Cardiac muscle cell (in vitro differentiated cells and primary cell): ENCODE data around the gene RAD9B. TPM values are rescaled to one million over a fixed set of nuclear protein-coding genes. Genes with fewer than 3 reads are reported as not detected.
A peak's percentile ranks its signal among the peaks of the same experiment; 100 is the strongest.

Source experiments
- DNase-seq, 2 donors: peaks; one replicate each; pipeline versions ENCODE4 v3.0.0 to v3.0.0-alpha.2; 2010 to 2017; ENCODE audit warnings: low read depth in 1 of 2, low spot score in 1 of 2
- H3K27ac ChIP-seq: fragments of 200-600 bp; sonication (generic); 2 replicates; pipeline ENCODE4 v1.5.1; 2016
- H3K27me3 ChIP-seq: fragments of 200-600 bp; sonication (generic); 2 replicates; pipeline ENCODE4 v1.6.0; 2016; ENCODE audit warnings: control low read depth
- H3K36me3 ChIP-seq: fragments of 200-600 bp; sonication (generic); 2 replicates; pipeline ENCODE4 v1.5.1; 2016; ENCODE audit warnings: control low read depth
- H3K4me1 ChIP-seq: fragments of 200-600 bp; sonication (generic); 2 replicates; pipeline ENCODE4 v1.8.1; 2017; ENCODE audit warnings: low read depth, mild to moderate bottlenecking, mixed run types
- H3K4me3 ChIP-seq: fragments of 200-600 bp; sonication (generic); 2 replicates; pipeline ENCODE4 v1.5.1; 2016; ENCODE audit warnings: mild to moderate bottlenecking
- H3K9me3 ChIP-seq: fragments of 200-600 bp; sonication (generic); 2 replicates; pipeline ENCODE4 v1.5.1; 2017; ENCODE audit warnings: low read depth, mild to moderate bottlenecking, control low read depth
- CTCF ChIP-seq: IDR thresholded peaks from 2 replicates; pipeline ENCODE4 v1.5.1; 2012; ENCODE audit warnings: low read depth, mild to moderate bottlenecking, low read length
- polyA plus RNA-seq: library from polyadenylated mRNA; unstranded; fragments of >200 nt; fragmentation: Nextera tagmentation; extraction: Ambion mirVana; gene quantifications from 2 replicates; pipeline ENCODE4 v1.2.1, GENCODE V29; 2016
- total RNA-seq: library from RNA; depleted of rRNA; stranded (reverse); fragments of >200 nt; gene quantifications from 2 replicates; pipeline ENCODE4 v1.2.3, GENCODE V29; 2016

RAD9B gene
- total and polyA plus RNA-seq, 2 experiments from 2014 or later: 1.1 to 2.3 TPM

- Histone ChIP-seq H3K36me3 (peaks cover 2% of the 10 kb centered on the region), H3K9me3 (no peaks in the 10 kb centered on the region), H3K27ac (peak overlapping the region; percentile 90), H3K4me1 (peaks cover 9% of the 10 kb centered on the region), H3K27me3 (no peaks in the 10 kb centered on the region), H3K4me3 (peak overlapping the region; percentile 82)
- no peak for TF ChIP-seq CTCF
- peak; percentile 42 to 46 for DNase-seq
Measured at GRCh38 chr12:110501399-110501751, 756 bp upstream of the RAD9B start.

GRCh38 chr12:110503432-110503831 is 1.3 kb downstream of the RAD9B start:
- Histone ChIP-seq H3K36me3 (no peaks in the 10 kb centered on the region), H3K27me3 (no peaks in the 10 kb centered on the region), H3K4me1 (peaks cover 17% of the 10 kb centered on the region), H3K27ac (no peak overlapping the region), H3K4me3 (no peak overlapping the region), H3K9me3 (no peaks in the 10 kb centered on the region)
- no peak for TF ChIP-seq CTCF
- no peak for DNase-seq

GRCh38 chr12:110505332-110505731 is 3.2 kb downstream of the RAD9B start:
- no peak for TF ChIP-seq CTCF
- H3K27ac ChIP-seq: no peak overlapping the region
- no peaks in the 10 kb centered on the region for H3K9me3 ChIP-seq
- no peaks in the 10 kb centered on the region for H3K27me3 ChIP-seq
- peaks cover 16% of the 10 kb centered on the region for H3K4me1 ChIP-seq
- H3K36me3 ChIP-seq: no peaks in the 10 kb centered on the region
- H3K4me3 ChIP-seq: no peak overlapping the region
- DNase-seq: no peak

GRCh38 chr12:110508071-110508586 is 6.0 kb downstream of the RAD9B start:
- Histone ChIP-seq H3K4me3 (no peak overlapping the region), H3K27ac (no peak overlapping the region), H3K4me1 (peaks cover 9% of the 10 kb centered on the region), H3K9me3 (no peaks in the 10 kb centered on the region), H3K27me3 (no peaks in the 10 kb centered on the region), H3K36me3 (no peaks in the 10 kb centered on the region)
- no peak for DNase-seq
- no peak for TF ChIP-seq CTCF

- no peak overlapping the region for H3K27ac ChIP-seq
- no peak overlapping the region for H3K4me3 ChIP-seq
- H3K36me3 ChIP-seq: no peaks in the 10 kb centered on the region
- H3K9me3 ChIP-seq: no peaks in the 10 kb centered on the region
- TF ChIP-seq CTCF: no peak
- H3K4me1 ChIP-seq: no peaks in the 10 kb centered on the region
- H3K27me3 ChIP-seq: no peaks in the 10 kb centered on the region
- no peak for DNase-seq
Measured at GRCh38 chr12:110513842-110514241, 11.7 kb downstream of the RAD9B start.

- DNase-seq: no peak
- H3K27me3 ChIP-seq: no peaks in the 10 kb centered on the region
- H3K4me3 ChIP-seq: no peak overlapping the region
- TF ChIP-seq CTCF: no peak
- H3K9me3 ChIP-seq: no peaks in the 10 kb centered on the region
- H3K4me1 ChIP-seq: no peaks in the 10 kb centered on the region
- H3K36me3 ChIP-seq: no peaks in the 10 kb centered on the region
- H3K27ac ChIP-seq: no peak overlapping the region
Measured at GRCh38 chr12:110514363-110514762, 12.2 kb downstream of the RAD9B start.
